ENCODE data around the gene EPS8L2. TPM values are rescaled to one million over a fixed set of nuclear protein-coding genes. Genes with fewer than 3 reads are reported as not detected.

The EPS8L2 gene
- total and polyA plus RNA-seq, 9 of the 15 experiments (the other 6 are each of a cell fraction or from before 2014, with no cell fraction given) = 0.75 to 17.0 (median 3.7) TPM

- Histone ChIP-seq H3K79me2 (ENCODE audit: control insufficient read depth, insufficient read depth, low read length) (peaks cover 51% of the 10 kb centered on the region), H3K36me3 (ENCODE audit: control insufficient read depth, insufficient read depth, low read length) (peaks cover 35% of the 10 kb centered on the region), H3K4me2 (ENCODE audit: insufficient read depth, low read length) (peak within 1 kb of the TSS; percentile 94), H3K4me1 (replicated peaks in 1 of 2; ENCODE audit: control insufficient read depth in 2 of 2, insufficient read depth in 2 of 2, low read length in 2 of 2) (peaks cover 27 to 54% of the 10 kb centered on the region in 2 experiments), H3K4me3 (peak within 1 kb of the TSS; percentile 100), H3K27me3 (ENCODE audit: control insufficient read depth in 2 of 2, insufficient read depth in 2 of 2, low read length in 2 of 2) (no peaks in the 10 kb centered on the region), H3K9me3 (replicated peaks; ENCODE audit: control insufficient read depth, insufficient read depth, low read depth, low read length) (no peaks in the 10 kb centered on the region), H3K27ac (ENCODE audit: extremely low read depth, low read depth, low read length) (peak within 1 kb of the TSS; percentile 99), H3K9ac (ENCODE audit: insufficient read depth in 1 of 2, low read depth in 2 of 2, low read length in 2 of 2) (peak within 1 kb of the TSS; percentile 95 to 100), H2AFZ (ENCODE audit: low read depth, low read length) (peak within 1 kb of the TSS; percentile 82), H3K9me1 (ENCODE audit: control insufficient read depth, insufficient read depth, low read length) (peaks cover 2% of the 10 kb centered on the region), H4K20me1 (replicated peaks; ENCODE audit: control insufficient read depth, insufficient read depth, low read length) (peaks cover 18% of the 10 kb centered on the region; the same call in 1 of the 2 replicates)
- DNase-seq (ENCODE audit: extremely low read depth in 1 of 4, low spot score in 3 of 4) = peak; percentile 92 to 96 (median 93)
- peak; percentile 94 for ATAC-seq
- intact Hi-C loops (cut with micrococcal nuclease) (no loop called here), in situ Hi-C loops (cut with MboI) (no loop called here)
- BruUV-seq (replicated peaks) = no TSS peak
- peak; percentile 23 for FAIRE-seq
- POLR2A ChIA-PET = interaction anchor here (0.6 to 7.4 kb wide), 19 partner anchors 10 to 523 kb away, joined by 3 to 88 read pairs (median 4); partner anchors contain the start of genes DEAF1 and TMEM80
- CTCF ChIA-PET (ENCODE audit: low intra/inter-chr PET ratio) = interaction anchor here (1.8 kb wide), 1 partner anchor 20 kb away, joined by 3 read pairs; no protein-coding TSS in a partner anchor
- WGBS (ENCODE audit: insufficient coverage, low coverage, missing lambda C conversion rate) = under 1% methylated on average over 73 of the region's 112 CpGs
- peak; percentile 64; the same call in 1 of the 2 replicates for TF ChIP-seq HMGXB4 (CRISPR knock-in tag; IDR thresholded peaks at IDR 0.05)
- no peak for TF ChIP-seq ZNF551 (CRISPR knock-in tag; IDR thresholded peaks at IDR 0.05)
- peak; percentile 92 for TF ChIP-seq RB1 (IDR thresholded peaks at IDR 0.05; ENCODE audit: low read depth)
- TF ChIP-seq ZNF609 (CRISPR knock-in tag; IDR thresholded peaks at IDR 0.05; ENCODE audit: borderline replicate concordance) = peak; percentile 49; the same call in 1 of the 2 replicates
- no peak; a peak in 2 of 4 replicates for TF ChIP-seq MLLT1 (IDR thresholded peaks at IDR 0.05)
- no peak for TF ChIP-seq ZNF3 (CRISPR knock-in tag; IDR thresholded peaks at IDR 0.05)
- TF ChIP-seq CEBPZ (IDR thresholded peaks at IDR 0.05; ENCODE audit: borderline replicate concordance, low read depth, low read length) = no peak
- no peak for TF ChIP-seq ZNF140 (CRISPR knock-in tag; IDR thresholded peaks at IDR 0.05)
Measured at GRCh38 chr11:747158-748006, 41.4 kb downstream of the EPS8L2 start, which contains the start of gene TALDO1. Gene TALDO1, plus strand, starts transcription at chr11:747464. Its CDS starts 18 bp downstream, at chr11:747482.
